Measurements from ENCODE around the gene FPR3. TPM values are rescaled to one million over a fixed set of nuclear protein-coding genes. Genes with fewer than 3 reads are reported as not detected.

FPR3 gene
- total and polyA plus RNA-seq, 9 of the 15 experiments (the other 6 are each of a cell fraction or from before 2014, with no cell fraction given) = 0.08 to 0.51 (median 0.22) TPM; not detected in 1

GRCh38 chr19:51750400-51751094, 44.4 kb upstream of the FPR3 start:
- BruUV-seq (replicated peaks) = no TSS peak
- H3K9ac ChIP-seq (ENCODE audit: insufficient read depth in 1 of 2, low read depth in 2 of 2, low read length in 2 of 2) = no peak overlapping the region
- no peak for ATAC-seq
- POLR2A ChIA-PET = interaction anchor here (1.1 kb wide), 1 partner anchor 15 kb away, joined by 3 read pairs; no protein-coding TSS in a partner anchor
- FAIRE-seq = no peak
- CTCF ChIA-PET (ENCODE audit: low intra/inter-chr PET ratio) = no interaction called here
- H3K9me3 ChIP-seq (replicated peaks; ENCODE audit: control insufficient read depth, insufficient read depth, low read depth, low read length) = no peaks in the 10 kb centered on the region
- H3K27me3 ChIP-seq (ENCODE audit: control insufficient read depth in 2 of 2, insufficient read depth in 2 of 2, low read length in 2 of 2) = peaks cover 5 to 7% of the 10 kb centered on the region in 2 experiments; a peak in 1 of 5 replicates
- H4K20me1 ChIP-seq (replicated peaks; ENCODE audit: control insufficient read depth, insufficient read depth, low read length) = no peaks in the 10 kb centered on the region
- TF ChIP-seq THRAP3 (IDR thresholded peaks at IDR 0.05; ENCODE audit: borderline replicate concordance) (no peak), TGIF2 (CRISPR knock-in tag; IDR thresholded peaks at IDR 0.05) (no peak), NCOA4 (IDR thresholded peaks at IDR 0.05; ENCODE audit: partially characterized antibody) (no peak), NR4A1 (CRISPR knock-in tag; IDR thresholded peaks at IDR 0.05) (no peak), NR4A1 (tag; IDR thresholded peaks at IDR 0.05) (no peak), ZNF277 (CRISPR knock-in tag; IDR thresholded peaks at IDR 0.05; ENCODE audit: borderline replicate concordance) (no peak), RBM25 (IDR thresholded peaks at IDR 0.05; ENCODE audit: low read depth, low read length, severe bottlenecking) (no peak), ZC3H4 (CRISPR knock-in tag; IDR thresholded peaks at IDR 0.05; ENCODE audit: borderline replicate concordance) (no peak)
- no peaks in the 10 kb centered on the region for H3K9me1 ChIP-seq (ENCODE audit: control insufficient read depth, insufficient read depth, low read length)
- H3K4me3 ChIP-seq = no peak overlapping the region
- in situ Hi-C loops (cut with MboI) = no loop called here
- intact Hi-C loops (cut with micrococcal nuclease) = no loop called here
- peaks cover 0 to 9% of the 10 kb centered on the region in 2 experiments; a peak in 3 of 5 replicates for H3K4me1 ChIP-seq (replicated peaks in 1 of 2; ENCODE audit: control insufficient read depth in 2 of 2, insufficient read depth in 2 of 2, low read length in 2 of 2)
- H3K79me2 ChIP-seq (ENCODE audit: control insufficient read depth, insufficient read depth, low read length) = no peaks in the 10 kb centered on the region
- WGBS (ENCODE audit: insufficient coverage, low coverage, missing lambda C conversion rate) = 22% methylated on average over 7 of the region's 7 CpGs
- no peaks in the 10 kb centered on the region for H3K36me3 ChIP-seq (ENCODE audit: control insufficient read depth, insufficient read depth, low read length)
- H3K27ac ChIP-seq (ENCODE audit: extremely low read depth, low read depth, low read length) = no peak overlapping the region
- no peak for DNase-seq (ENCODE audit: extremely low read depth in 1 of 4, low spot score in 3 of 4)
- H3K4me2 ChIP-seq (ENCODE audit: insufficient read depth, low read length) = no peak overlapping the region
- H2AFZ ChIP-seq (ENCODE audit: low read depth, low read length) = no peak overlapping the region
